ENCODE data around the gene RFX1.
A peak's percentile ranks its signal among the peaks of the same experiment; 100 is the strongest.

RFX1 gene

DNA sequence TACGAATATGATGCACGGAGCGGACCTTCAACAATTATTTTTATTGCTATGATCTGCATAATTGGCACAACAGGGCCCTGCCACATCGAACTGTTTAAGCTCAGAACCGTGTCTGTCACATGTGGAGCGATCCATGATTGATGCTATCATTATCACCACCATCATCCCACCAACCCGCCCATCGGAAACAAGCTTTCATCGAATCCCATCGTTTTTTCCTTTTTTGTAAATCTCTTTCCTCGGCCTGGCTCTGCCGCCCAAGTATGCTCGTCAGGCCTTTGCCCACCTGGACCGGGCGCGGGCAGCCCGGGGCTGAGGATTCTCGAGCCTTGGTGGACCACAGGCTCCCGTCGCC lies 54.3 kb downstream of the RFX1 start:
- peak; percentile 2 for ATAC-seq
- TF ChIP-seq, protein P1, sequence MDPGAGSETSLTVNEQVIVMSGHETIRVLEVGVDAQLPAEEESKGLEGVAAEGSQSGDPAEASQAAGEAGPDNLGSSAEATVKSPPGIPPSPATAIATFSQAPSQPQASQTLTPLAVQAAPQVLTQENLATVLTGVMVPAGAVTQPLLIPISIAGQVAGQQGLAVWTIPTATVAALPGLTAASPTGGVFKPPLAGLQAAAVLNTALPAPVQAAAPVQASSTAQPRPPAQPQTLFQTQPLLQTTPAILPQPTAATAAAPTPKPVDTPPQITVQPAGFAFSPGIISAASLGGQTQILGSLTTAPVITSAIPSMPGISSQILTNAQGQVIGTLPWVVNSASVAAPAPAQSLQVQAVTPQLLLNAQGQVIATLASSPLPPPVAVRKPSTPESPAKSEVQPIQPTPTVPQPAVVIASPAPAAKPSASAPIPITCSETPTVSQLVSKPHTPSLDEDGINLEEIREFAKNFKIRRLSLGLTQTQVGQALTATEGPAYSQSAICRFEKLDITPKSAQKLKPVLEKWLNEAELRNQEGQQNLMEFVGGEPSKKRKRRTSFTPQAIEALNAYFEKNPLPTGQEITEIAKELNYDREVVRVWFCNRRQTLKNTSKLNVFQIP (CRISPR knock-in tag; IDR thresholded peaks at IDR 0.05; ENCODE audit: borderline replicate concordance, low read depth): no peak
- TF ChIP-seq ZNF70 (CRISPR knock-in tag; IDR thresholded peaks at IDR 0.05) (no peak), ZC3H10 (CRISPR knock-in tag; IDR thresholded peaks at IDR 0.05) (no peak), RARB (CRISPR knock-in tag; IDR thresholded peaks at IDR 0.05) (no peak), TOX (CRISPR knock-in tag; IDR thresholded peaks at IDR 0.05; ENCODE audit: borderline replicate concordance) (no peak), CSDC2 (CRISPR knock-in tag; IDR thresholded peaks at IDR 0.05) (no peak), ZNF8 (CRISPR knock-in tag; IDR thresholded peaks at IDR 0.05) (no peak), ESRRG (CRISPR knock-in tag; IDR thresholded peaks at IDR 0.05) (no peak), OSR1 (CRISPR knock-in tag; IDR thresholded peaks at IDR 0.05) (no peak), GLIS3 (CRISPR knock-in tag; IDR thresholded peaks at IDR 0.05) (no peak), SNAI2 (CRISPR knock-in tag; IDR thresholded peaks at IDR 0.05) (no peak), ISL1 (CRISPR knock-in tag; IDR thresholded peaks at IDR 0.05) (no peak), BACH2 (CRISPR knock-in tag; IDR thresholded peaks at IDR 0.05; ENCODE audit: borderline replicate concordance) (no peak), PPARA (CRISPR knock-in tag; IDR thresholded peaks at IDR 0.05; ENCODE audit: borderline replicate concordance) (no peak), ARNTL (CRISPR knock-in tag; IDR thresholded peaks at IDR 0.05; ENCODE audit: borderline replicate concordance, low read depth) (no peak), ZFP30 (CRISPR knock-in tag; IDR thresholded peaks at IDR 0.05) (no peak)
- TF ChIP-seq, protein P2, sequence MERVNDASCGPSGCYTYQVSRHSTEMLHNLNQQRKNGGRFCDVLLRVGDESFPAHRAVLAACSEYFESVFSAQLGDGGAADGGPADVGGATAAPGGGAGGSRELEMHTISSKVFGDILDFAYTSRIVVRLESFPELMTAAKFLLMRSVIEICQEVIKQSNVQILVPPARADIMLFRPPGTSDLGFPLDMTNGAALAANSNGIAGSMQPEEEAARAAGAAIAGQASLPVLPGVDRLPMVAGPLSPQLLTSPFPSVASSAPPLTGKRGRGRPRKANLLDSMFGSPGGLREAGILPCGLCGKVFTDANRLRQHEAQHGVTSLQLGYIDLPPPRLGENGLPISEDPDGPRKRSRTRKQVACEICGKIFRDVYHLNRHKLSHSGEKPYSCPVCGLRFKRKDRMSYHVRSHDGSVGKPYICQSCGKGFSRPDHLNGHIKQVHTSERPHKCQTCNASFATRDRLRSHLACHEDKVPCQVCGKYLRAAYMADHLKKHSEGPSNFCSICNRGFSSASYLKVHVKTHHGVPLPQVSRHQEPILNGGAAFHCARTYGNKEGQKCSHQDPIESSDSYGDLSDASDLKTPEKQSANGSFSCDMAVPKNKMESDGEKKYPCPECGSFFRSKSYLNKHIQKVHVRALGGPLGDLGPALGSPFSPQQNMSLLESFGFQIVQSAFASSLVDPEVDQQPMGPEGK (CRISPR knock-in tag; IDR thresholded peaks at IDR 0.05; ENCODE audit: borderline replicate concordance): no peak
- TF ChIP-seq, protein P3, sequence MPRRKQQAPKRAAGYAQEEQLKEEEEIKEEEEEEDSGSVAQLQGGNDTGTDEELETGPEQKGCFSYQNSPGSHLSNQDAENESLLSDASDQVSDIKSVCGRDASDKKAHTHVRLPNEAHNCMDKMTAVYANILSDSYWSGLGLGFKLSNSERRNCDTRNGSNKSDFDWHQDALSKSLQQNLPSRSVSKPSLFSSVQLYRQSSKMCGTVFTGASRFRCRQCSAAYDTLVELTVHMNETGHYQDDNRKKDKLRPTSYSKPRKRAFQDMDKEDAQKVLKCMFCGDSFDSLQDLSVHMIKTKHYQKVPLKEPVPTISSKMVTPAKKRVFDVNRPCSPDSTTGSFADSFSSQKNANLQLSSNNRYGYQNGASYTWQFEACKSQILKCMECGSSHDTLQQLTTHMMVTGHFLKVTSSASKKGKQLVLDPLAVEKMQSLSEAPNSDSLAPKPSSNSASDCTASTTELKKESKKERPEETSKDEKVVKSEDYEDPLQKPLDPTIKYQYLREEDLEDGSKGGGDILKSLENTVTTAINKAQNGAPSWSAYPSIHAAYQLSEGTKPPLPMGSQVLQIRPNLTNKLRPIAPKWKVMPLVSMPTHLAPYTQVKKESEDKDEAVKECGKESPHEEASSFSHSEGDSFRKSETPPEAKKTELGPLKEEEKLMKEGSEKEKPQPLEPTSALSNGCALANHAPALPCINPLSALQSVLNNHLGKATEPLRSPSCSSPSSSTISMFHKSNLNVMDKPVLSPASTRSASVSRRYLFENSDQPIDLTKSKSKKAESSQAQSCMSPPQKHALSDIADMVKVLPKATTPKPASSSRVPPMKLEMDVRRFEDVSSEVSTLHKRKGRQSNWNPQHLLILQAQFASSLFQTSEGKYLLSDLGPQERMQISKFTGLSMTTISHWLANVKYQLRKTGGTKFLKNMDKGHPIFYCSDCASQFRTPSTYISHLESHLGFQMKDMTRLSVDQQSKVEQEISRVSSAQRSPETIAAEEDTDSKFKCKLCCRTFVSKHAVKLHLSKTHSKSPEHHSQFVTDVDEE (CRISPR knock-in tag; IDR thresholded peaks at IDR 0.05): no peak

DNA sequence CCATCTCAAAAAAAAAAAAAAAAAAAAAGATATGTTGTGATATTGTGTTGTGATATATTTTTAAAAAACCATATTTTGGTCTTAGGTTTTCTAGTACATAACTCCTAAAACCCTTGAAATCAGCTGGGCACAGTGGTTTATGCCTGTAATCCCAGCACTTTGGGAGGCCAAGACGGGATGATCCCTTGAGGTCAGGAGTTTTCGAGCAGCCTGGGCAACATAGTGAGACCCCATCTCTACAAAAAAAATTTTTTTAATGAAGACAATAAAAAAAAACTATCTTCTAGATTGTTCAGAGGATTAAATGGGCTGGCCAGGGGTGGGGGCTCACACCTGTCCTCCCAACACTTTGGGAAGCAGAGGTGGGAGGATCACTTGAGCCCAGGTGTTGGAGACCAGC lies 55.1 kb downstream of the RFX1 start:
- no peak for TF ChIP-seq ZNF8 (CRISPR knock-in tag; IDR thresholded peaks at IDR 0.05)
- TF ChIP-seq, protein P3 (CRISPR knock-in tag; IDR thresholded peaks at IDR 0.05): no peak
- no peak for TF ChIP-seq ARNTL (CRISPR knock-in tag; IDR thresholded peaks at IDR 0.05; ENCODE audit: borderline replicate concordance, low read depth)
- no peak for TF ChIP-seq SNAI2 (CRISPR knock-in tag; IDR thresholded peaks at IDR 0.05)
- TF ChIP-seq, protein P4, sequence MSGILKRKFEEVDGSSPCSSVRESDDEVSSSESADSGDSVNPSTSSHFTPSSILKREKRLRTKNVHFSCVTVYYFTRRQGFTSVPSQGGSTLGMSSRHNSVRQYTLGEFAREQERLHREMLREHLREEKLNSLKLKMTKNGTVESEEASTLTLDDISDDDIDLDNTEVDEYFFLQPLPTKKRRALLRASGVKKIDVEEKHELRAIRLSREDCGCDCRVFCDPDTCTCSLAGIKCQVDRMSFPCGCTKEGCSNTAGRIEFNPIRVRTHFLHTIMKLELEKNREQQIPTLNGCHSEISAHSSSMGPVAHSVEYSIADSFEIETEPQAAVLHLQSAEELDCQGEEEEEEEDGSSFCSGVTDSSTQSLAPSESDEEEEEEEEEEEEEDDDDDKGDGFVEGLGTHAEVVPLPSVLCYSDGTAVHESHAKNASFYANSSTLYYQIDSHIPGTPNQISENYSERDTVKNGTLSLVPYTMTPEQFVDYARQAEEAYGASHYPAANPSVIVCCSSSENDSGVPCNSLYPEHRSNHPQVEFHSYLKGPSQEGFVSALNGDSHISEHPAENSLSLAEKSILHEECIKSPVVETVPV (CRISPR knock-in tag; IDR thresholded peaks at IDR 0.05): no peak
- TF ChIP-seq TCF4 (CRISPR knock-in tag; IDR thresholded peaks at IDR 0.05; ENCODE audit: borderline replicate concordance): no peak
- TF ChIP-seq, protein P1 (CRISPR knock-in tag; IDR thresholded peaks at IDR 0.05; ENCODE audit: borderline replicate concordance, low read depth): no peak
- TF ChIP-seq ZFP3 (CRISPR knock-in tag; IDR thresholded peaks at IDR 0.05): no peak
- no peak for TF ChIP-seq CSDC2 (CRISPR knock-in tag; IDR thresholded peaks at IDR 0.05)
- TF ChIP-seq, protein P5, sequence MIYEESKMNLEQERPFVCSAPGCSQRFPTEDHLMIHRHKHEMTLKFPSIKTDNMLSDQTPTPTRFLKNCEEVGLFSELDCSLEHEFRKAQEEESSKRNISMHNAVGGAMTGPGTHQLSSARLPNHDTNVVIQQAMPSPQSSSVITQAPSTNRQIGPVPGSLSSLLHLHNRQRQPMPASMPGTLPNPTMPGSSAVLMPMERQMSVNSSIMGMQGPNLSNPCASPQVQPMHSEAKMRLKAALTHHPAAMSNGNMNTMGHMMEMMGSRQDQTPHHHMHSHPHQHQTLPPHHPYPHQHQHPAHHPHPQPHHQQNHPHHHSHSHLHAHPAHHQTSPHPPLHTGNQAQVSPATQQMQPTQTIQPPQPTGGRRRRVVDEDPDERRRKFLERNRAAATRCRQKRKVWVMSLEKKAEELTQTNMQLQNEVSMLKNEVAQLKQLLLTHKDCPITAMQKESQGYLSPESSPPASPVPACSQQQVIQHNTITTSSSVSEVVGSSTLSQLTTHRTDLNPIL (CRISPR knock-in tag; IDR thresholded peaks at IDR 0.05; ENCODE audit: low read depth): no peak
- TF ChIP-seq OSR1 (CRISPR knock-in tag; IDR thresholded peaks at IDR 0.05): no peak
- TF ChIP-seq RARB (CRISPR knock-in tag; IDR thresholded peaks at IDR 0.05): no peak
- no peak for TF ChIP-seq PPARA (CRISPR knock-in tag; IDR thresholded peaks at IDR 0.05; ENCODE audit: borderline replicate concordance)
- TF ChIP-seq, protein P2 (CRISPR knock-in tag; IDR thresholded peaks at IDR 0.05; ENCODE audit: borderline replicate concordance): no peak
- TF ChIP-seq ZNF70 (CRISPR knock-in tag; IDR thresholded peaks at IDR 0.05): no peak
- no peak for TF ChIP-seq ESRRG (CRISPR knock-in tag; IDR thresholded peaks at IDR 0.05)
- no peak for TF ChIP-seq GLIS3 (CRISPR knock-in tag; IDR thresholded peaks at IDR 0.05)
- no peak for TF ChIP-seq ZNF565 (CRISPR knock-in tag; conservative IDR thresholded peaks at IDR 0.05; ENCODE audit: low read depth)
- no peak for ATAC-seq

Data from SK-N-SH treated with all-trans-retinoic acid at 6 μM for 48 hours (cell line).